Thyroid gland (tissue), 4 donors: ENCODE results near the gene ST6GALNAC5. TPM values are rescaled to one million over a fixed set of nuclear protein-coding genes. Genes with fewer than 3 reads are reported as not detected.

Experiments
- DNase-seq, 2 donors: peaks; one replicate each; pipeline ENCODE4 v3.0.0-alpha.2; 2019
- H3K27ac ChIP-seq, 3 donors: fragments of 200-600 bp; sonication (generic); 1 replicate in 2 of 3; 2 replicates in 1 of 3; pipeline ENCODE4 v1.5.1; 2016 to 2019; ENCODE audit warnings: mild to moderate bottlenecking in 1 of 3, moderate library complexity in 1 of 3
- H3K27me3 ChIP-seq: fragments of 200-600 bp; sonication (generic); one replicate; pipeline ENCODE4 v1.5.1; 2019
- H3K36me3 ChIP-seq, 2 donors: fragments of 200-600 bp; sonication (generic); one replicate each; pipeline ENCODE4 v1.5.1; 2016 to 2019
- H3K4me1 ChIP-seq, 2 donors: fragments of 200-600 bp; sonication (generic); one replicate each; pipeline ENCODE4 v1.5.1; 2017 to 2019
- H3K4me3 ChIP-seq, 3 donors: fragments of 200-600 bp; sonication (generic); replicated peaks in 1 of 3; 1 replicate in 2 of 3; 2 replicates in 1 of 3; pipeline ENCODE4 v1.5.1; 2016; ENCODE audit warnings: mild to moderate bottlenecking in 1 of 3
- H3K9me3 ChIP-seq: fragments of 200-600 bp; sonication (generic); one replicate; pipeline ENCODE4 v1.5.1; 2017
- POLR2A ChIP-seq, 2 donors: fragments of 450-650 bp; IDR thresholded peaks; one replicate each; pipeline ENCODE4 v1.6.1; 2017; ENCODE audit warnings: antibody characterized with exemption in 2 of 2, mild to moderate bottlenecking in 2 of 2, moderate library complexity in 1 of 2
- WGBS, 2 donors: methylation state at CpG; one replicate each; pipeline ENCODE4 v1.1.5; 2017; 5-methylcytosine and 5-hydroxymethylcytosine counted together
- intact Hi-C: fragments of 100-400 bp; cut with DNase I; formaldehyde crosslinking; loops from one replicate; pipeline ENCODE4 v1.15.1; 2023
- total RNA-seq, 4 donors: library from RNA; depleted of rRNA; stranded (reverse); fragments of >200 nt; gene quantifications; one replicate each; pipeline ENCODE4 v1.2.3, GENCODE V29; 2016
- TF ChIP-seq, protein P1 (sequence below), 6 experiments: fragments of 200-600 bp in 3 of 6; fragments of 450-650 bp in 3 of 6; sonication (generic) in 3 of 6; IDR thresholded peaks; one replicate each; pipeline ENCODE4 v1.5.1; 2016 to 2019; ENCODE audit warnings: antibody characterized with exemption in 6 of 6, mild to moderate bottlenecking in 2 of 6, inconsistent platforms in 1 of 6, moderate library complexity in 1 of 6

ST6GALNAC5 gene
- total RNA-seq, 4 donors from 2014 or later = 0.83 to 3.0 TPM; not detected in 2

DNA sequence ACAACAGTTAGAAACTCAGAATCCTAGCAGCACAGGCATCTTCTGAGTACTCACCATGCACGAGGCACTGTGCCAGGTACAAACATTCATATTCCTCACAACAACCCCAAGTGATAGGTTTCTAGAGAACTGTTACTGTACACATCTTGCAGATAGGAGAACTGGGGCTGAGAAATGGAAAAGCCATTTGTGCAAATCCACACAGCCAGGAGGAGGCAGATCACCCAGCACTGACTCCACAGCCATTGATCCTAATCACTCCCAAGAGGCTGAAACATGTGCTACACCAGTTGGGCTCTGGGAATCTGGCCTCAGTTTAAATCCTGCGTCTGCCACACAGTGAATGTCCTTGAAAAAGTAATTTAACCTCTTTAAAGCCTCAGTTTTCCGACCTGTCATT is 151.0 kb downstream of the ST6GALNAC5 start:
- Histone ChIP-seq H3K27me3 (no peaks in the 10 kb centered on the region), H3K27ac (no peak overlapping the region), H3K4me1 (no peaks in the 10 kb centered on the region), H3K9me3 (no peaks in the 10 kb centered on the region), H3K4me3 (no peak overlapping the region), H3K36me3 (no peaks in the 10 kb centered on the region)
- DNase-seq = no peak
- TF ChIP-seq, protein P1, sequence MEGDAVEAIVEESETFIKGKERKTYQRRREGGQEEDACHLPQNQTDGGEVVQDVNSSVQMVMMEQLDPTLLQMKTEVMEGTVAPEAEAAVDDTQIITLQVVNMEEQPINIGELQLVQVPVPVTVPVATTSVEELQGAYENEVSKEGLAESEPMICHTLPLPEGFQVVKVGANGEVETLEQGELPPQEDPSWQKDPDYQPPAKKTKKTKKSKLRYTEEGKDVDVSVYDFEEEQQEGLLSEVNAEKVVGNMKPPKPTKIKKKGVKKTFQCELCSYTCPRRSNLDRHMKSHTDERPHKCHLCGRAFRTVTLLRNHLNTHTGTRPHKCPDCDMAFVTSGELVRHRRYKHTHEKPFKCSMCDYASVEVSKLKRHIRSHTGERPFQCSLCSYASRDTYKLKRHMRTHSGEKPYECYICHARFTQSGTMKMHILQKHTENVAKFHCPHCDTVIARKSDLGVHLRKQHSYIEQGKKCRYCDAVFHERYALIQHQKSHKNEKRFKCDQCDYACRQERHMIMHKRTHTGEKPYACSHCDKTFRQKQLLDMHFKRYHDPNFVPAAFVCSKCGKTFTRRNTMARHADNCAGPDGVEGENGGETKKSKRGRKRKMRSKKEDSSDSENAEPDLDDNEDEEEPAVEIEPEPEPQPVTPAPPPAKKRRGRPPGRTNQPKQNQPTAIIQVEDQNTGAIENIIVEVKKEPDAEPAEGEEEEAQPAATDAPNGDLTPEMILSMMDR (IDR thresholded peaks at IDR 0.05) = no peak
- no peak for TF ChIP-seq POLR2A (IDR thresholded peaks at IDR 0.05)
- WGBS, 2 donors = 45 to 55% methylated on average over 3 of the region's 3 CpGs
- intact Hi-C loops = no loop called here

DNA sequence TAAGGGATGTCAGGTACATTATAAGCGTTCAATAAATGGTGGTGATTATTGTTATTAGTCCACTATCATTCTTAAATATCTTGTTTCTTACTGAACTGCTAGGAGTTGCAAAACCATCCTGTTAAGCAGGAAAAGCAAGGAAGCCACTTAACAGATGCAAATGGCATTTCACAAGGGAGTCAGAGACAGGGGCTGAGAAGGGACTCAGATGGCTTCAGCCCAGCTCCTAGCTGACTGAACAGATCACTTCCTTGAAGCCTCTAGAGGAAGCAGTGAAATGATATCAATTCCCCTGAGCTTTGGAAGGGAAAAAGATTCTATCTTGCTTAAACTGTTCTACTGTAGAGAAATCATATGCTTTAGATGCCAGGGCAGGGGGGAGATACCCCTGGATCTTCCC is 151.5 kb downstream of the ST6GALNAC5 start:
- 79 to 83% methylated on average over 1 of the region's 1 CpG for WGBS, 2 donors
- Histone ChIP-seq H3K9me3 (no peaks in the 10 kb centered on the region), H3K4me1 (no peaks in the 10 kb centered on the region), H3K27ac (no peak overlapping the region), H3K36me3 (no peaks in the 10 kb centered on the region), H3K27me3 (no peaks in the 10 kb centered on the region), H3K4me3 (no peak overlapping the region)
- TF ChIP-seq, protein P1 (IDR thresholded peaks at IDR 0.05) = no peak
- TF ChIP-seq POLR2A (IDR thresholded peaks at IDR 0.05) = no peak
- intact Hi-C loops = no loop called here
- DNase-seq = no peak

DNA sequence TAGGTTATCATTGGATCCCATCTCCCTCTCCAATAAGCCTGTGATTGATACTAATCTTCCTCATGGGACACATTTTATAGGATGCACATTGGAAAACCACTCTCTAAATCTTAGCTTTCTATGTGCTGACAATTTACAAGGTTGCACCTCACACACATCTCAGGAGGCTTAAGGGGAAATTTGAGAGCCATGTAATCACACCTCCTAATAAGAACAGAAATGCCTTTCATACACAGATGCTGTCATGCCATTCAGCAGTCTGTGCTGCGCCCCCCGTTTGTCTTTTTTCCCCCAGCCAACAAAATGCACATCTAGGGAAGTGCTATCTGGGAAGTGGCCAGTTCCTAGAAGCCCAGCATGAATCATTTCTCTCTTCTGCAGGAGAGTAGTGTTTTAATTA is 154.5 kb downstream of the ST6GALNAC5 start:
- Histone ChIP-seq H3K27me3 (no peaks in the 10 kb centered on the region), H3K9me3 (no peaks in the 10 kb centered on the region), H3K4me3 (no peak overlapping the region), H3K36me3 (no peaks in the 10 kb centered on the region), H3K4me1 (no peaks in the 10 kb centered on the region), H3K27ac (no peak overlapping the region)
- intact Hi-C loops = no loop called here
- TF ChIP-seq, protein P1 (IDR thresholded peaks at IDR 0.05) = no peak
- WGBS, 2 donors = 83 to 87% methylated on average over 2 of the region's 2 CpGs
- no peak for DNase-seq

DNA sequence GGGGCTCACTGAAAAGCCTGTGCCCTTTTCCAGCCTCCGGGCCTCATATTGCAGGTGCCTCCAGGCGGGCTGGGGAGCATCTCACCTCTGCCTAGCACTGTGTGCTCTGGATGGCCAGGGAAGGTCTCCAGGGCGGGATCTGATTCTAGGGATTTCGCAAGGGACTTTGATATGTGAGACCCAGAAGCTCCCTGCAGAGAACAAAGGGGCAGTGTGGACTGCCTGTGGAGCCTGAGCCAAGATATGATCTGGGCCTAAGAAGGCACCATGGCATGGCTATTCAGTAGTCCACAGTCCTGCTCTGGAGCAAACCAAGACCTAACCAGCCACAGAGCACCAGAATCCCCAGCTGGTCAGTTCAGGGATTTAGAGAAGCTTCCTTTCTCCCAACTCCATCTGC is 157.2 kb downstream of the ST6GALNAC5 start:
- TF ChIP-seq, protein P1 (IDR thresholded peaks at IDR 0.05) = no peak
- TF ChIP-seq POLR2A (IDR thresholded peaks at IDR 0.05) = no peak
- H3K4me3 ChIP-seq = no peak overlapping the region
- no peaks in the 10 kb centered on the region for H3K9me3 ChIP-seq
- no peaks in the 10 kb centered on the region for H3K36me3 ChIP-seq
- intact Hi-C loops = no loop called here
- 88 to 93% methylated on average over 4 of the region's 4 CpGs for WGBS, 2 donors
- H3K4me1 ChIP-seq = no peaks in the 10 kb centered on the region
- DNase-seq = no peak
- no peaks in the 10 kb centered on the region for H3K27me3 ChIP-seq
- no peak overlapping the region for H3K27ac ChIP-seq

DNA sequence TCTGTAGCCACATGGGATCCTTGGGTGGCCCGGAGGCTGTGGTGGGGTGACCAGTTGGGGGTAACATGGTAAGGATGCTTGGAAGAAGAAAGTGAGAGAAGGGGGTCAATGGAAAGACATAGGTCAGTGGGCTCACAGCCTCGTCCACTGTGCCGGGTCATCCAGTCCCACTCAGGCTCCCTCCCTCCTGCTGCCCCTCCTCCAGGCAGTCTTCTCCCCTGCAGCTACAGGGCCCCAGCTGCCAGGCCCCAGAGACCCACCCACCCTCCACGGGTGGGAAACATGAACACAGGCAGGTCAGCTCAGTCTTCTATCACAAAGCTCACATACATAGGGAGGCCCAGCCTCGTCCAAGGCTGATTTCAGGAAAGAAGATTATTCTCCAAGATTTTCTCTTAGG is 158.3 kb downstream of the ST6GALNAC5 start:
- 86 to 91% methylated on average over 5 of the region's 5 CpGs for WGBS, 2 donors

More for the DNA sequence above, 158.3 kb downstream of the ST6GALNAC5 start:
- no peak overlapping the region for H3K27ac ChIP-seq
- H3K4me3 ChIP-seq = no peak overlapping the region
- no peak for TF ChIP-seq POLR2A (IDR thresholded peaks at IDR 0.05)
- TF ChIP-seq, protein P1 (IDR thresholded peaks at IDR 0.05) = no peak
- intact Hi-C loops = no loop called here
- no peak for DNase-seq
- no peaks in the 10 kb centered on the region for H3K36me3 ChIP-seq
- H3K27me3 ChIP-seq = no peaks in the 10 kb centered on the region
- H3K9me3 ChIP-seq = no peaks in the 10 kb centered on the region
- no peaks in the 10 kb centered on the region for H3K4me1 ChIP-seq
